ENCODE measurements around the gene CTSL.

Gene CTSL

GRCh38 chr9:87701491-87701890 lies 24.4 kb upstream of the CTSL start:
- no peak for DNase-seq (ENCODE audit: low spot score)

- DNase-seq (ENCODE audit: low spot score) = no peak
These were observed 23.9 kb upstream of the CTSL start for GRCh38 chr9:87701931-87702421.

GRCh38 chr9:87702921-87703320 lies 23.0 kb upstream of the CTSL start:
- DNase-seq (ENCODE audit: low spot score) = no peak

GRCh38 chr9:87703636-87704276 lies 22.2 kb upstream of the CTSL start:
- DNase-seq (ENCODE audit: low spot score) = no peak

- DNase-seq (ENCODE audit: low spot score) = no peak
These were observed 21.6 kb upstream of the CTSL start for GRCh38 chr9:87704342-87704741.

GRCh38 chr9:87706066-87706739 lies 19.7 kb upstream of the CTSL start:
- DNase-seq (ENCODE audit: low spot score) = no peak

GRCh38 chr9:87707805-87708506 lies 18.0 kb upstream of the CTSL start:
- DNase-seq (ENCODE audit: low spot score) = no peak

- DNase-seq (ENCODE audit: low spot score) = no peak
These were observed 17.4 kb upstream of the CTSL start for GRCh38 chr9:87708546-87708945.

GRCh38 chr9:87708986-87709728 lies 16.8 kb upstream of the CTSL start:
- DNase-seq (ENCODE audit: low spot score) = no peak

GRCh38 chr9:87710443-87710842 lies 15.5 kb upstream of the CTSL start:
- no peak for DNase-seq (ENCODE audit: low spot score)

- peak; percentile 29 for DNase-seq (ENCODE audit: low spot score)
These were observed 13.8 kb upstream of the CTSL start for GRCh38 chr9:87711857-87712800.

GRCh38 chr9:87712801-87713277 lies 13.1 kb upstream of the CTSL start:
- DNase-seq (ENCODE audit: low spot score) = no peak

- peak; percentile 92 for DNase-seq (ENCODE audit: low spot score)
These were observed 12.5 kb upstream of the CTSL start for GRCh38 chr9:87713278-87713987.

GRCh38 chr9:87713988-87714330 lies 12.0 kb upstream of the CTSL start:
- no peak for DNase-seq (ENCODE audit: low spot score)

GRCh38 chr9:87714819-87715218 lies 11.1 kb upstream of the CTSL start:
- peak; percentile 69 for DNase-seq (ENCODE audit: low spot score)

GRCh38 chr9:87716141-87716540 lies 9.8 kb upstream of the CTSL start:
- peak; percentile 21 for DNase-seq (ENCODE audit: low spot score)

GRCh38 chr9:87717456-87717855 lies 8.5 kb upstream of the CTSL start:
- no peak for DNase-seq (ENCODE audit: low spot score)

- DNase-seq (ENCODE audit: low spot score) = no peak
These were observed 7.7 kb upstream of the CTSL start for GRCh38 chr9:87718231-87718630.

GRCh38 chr9:87718852-87719612 lies 6.9 kb upstream of the CTSL start:
- no peak for DNase-seq (ENCODE audit: low spot score)

GRCh38 chr9:87720173-87720572 lies 5.7 kb upstream of the CTSL start:
- DNase-seq (ENCODE audit: low spot score) = no peak
